DND-41 (cell line): ENCODE results near the gene OSBPL5.

ENCODE experiments used
- ATAC-seq: fragments of 200-7000 bp; cut with Tn5 transposase; 3 replicates; pipeline ENCODE4 v1.9.1; 2021; ENCODE audit warnings: low read depth; ENCODE audit not compliant: insufficient read depth
- DNase-seq: peaks from one replicate; pipeline ENCODE4 v3.0.0-alpha.2; 2020
- H2AFZ ChIP-seq: 2 replicates; pipeline ENCODE4 v1.6.0; 2012; ENCODE audit warnings: low read depth, low read length
- H3K27ac ChIP-seq: 2 replicates; pipeline ENCODE4 v1.5.1; 2012; ENCODE audit warnings: low read length, inconsistent platforms
- H3K27me3 ChIP-seq: fragments of 200-600 bp; sonication (generic); 2 replicates; pipeline ENCODE4 v1.6.0; 2012; ENCODE audit warnings: low read length, mild to moderate bottlenecking, inconsistent platforms; ENCODE audit not compliant: insufficient read depth, poor library complexity
- H3K36me3 ChIP-seq: 2 replicates; pipeline ENCODE4 v1.5.1; 2012; ENCODE audit warnings: low read length, inconsistent platforms; ENCODE audit not compliant: insufficient read depth
- H3K4me1 ChIP-seq: 2 replicates; pipeline ENCODE4 v1.5.1; 2012; ENCODE audit warnings: mild to moderate bottlenecking, low read length; ENCODE audit not compliant: insufficient read depth
- H3K4me2 ChIP-seq: 2 replicates; pipeline ENCODE4 v1.6.0; 2012; ENCODE audit warnings: mild to moderate bottlenecking, moderate library complexity, low read length, inconsistent platforms; ENCODE audit not compliant: insufficient read depth
- H3K4me3 ChIP-seq, 2 experiments: fragments of 200-600 bp in 1 of 2; shearing (Covaris generic) in 1 of 2; 2 replicates each; pipeline ENCODE4 v1.5.1; 2012 to 2016; ENCODE audit warnings: inconsistent platforms in 2 of 2, low read length in 2 of 2, mild to moderate bottlenecking in 2 of 2, low read depth in 1 of 2, moderate library complexity in 1 of 2
- H3K79me2 ChIP-seq: 2 replicates; pipeline ENCODE4 v1.6.0; 2012; ENCODE audit warnings: low read length, inconsistent platforms; ENCODE audit not compliant: insufficient read depth
- H3K9ac ChIP-seq: 2 replicates; pipeline ENCODE4 v1.6.0; 2012; ENCODE audit warnings: low read depth, mild to moderate bottlenecking, inconsistent platforms, low read length, moderate library complexity
- H3K9me3 ChIP-seq: 2 replicates; pipeline ENCODE4 v1.5.1; 2012; ENCODE audit warnings: low read length, moderate library complexity, mild to moderate bottlenecking, inconsistent platforms; ENCODE audit not compliant: insufficient read depth, severe bottlenecking
- H4K20me1 ChIP-seq: 2 replicates; pipeline ENCODE4 v1.6.0; 2012; ENCODE audit warnings: low read length; ENCODE audit not compliant: insufficient read depth
- EZH2 ChIP-seq: IDR thresholded peaks from 3 replicates; pipeline ENCODE4 v1.6.1; 2012; ENCODE audit warnings: borderline replicate concordance, low read depth, mild to moderate bottlenecking, moderate library complexity, low read length, inconsistent platforms; ENCODE audit not compliant: severe bottlenecking
- TF ChIP-seq, protein P1 (sequence below): IDR thresholded peaks from 2 replicates; pipeline ENCODE4 v1.5.1; 2012; ENCODE audit warnings: borderline replicate concordance, low read length, moderate library complexity, mild to moderate bottlenecking; ENCODE audit not compliant: poor library complexity, severe bottlenecking; ENCODE audit errors: extremely low read depth

The OSBPL5 gene

GRCh38 chr11:3086114-3086513, 79.0 kb downstream of the OSBPL5 start:
- Histone ChIP-seq H3K4me2 (no peak overlapping the region), H3K4me3 (no peak overlapping the region), H3K79me2 (no peaks in the 10 kb centered on the region), H3K4me1 (no peaks in the 10 kb centered on the region), H3K27ac (no peak overlapping the region), H3K9ac (no peak overlapping the region), H3K36me3 (peaks cover 29% of the 10 kb centered on the region), H2AFZ (no peak overlapping the region), H4K20me1 (peaks cover 9% of the 10 kb centered on the region; the same call in 1 of the 2 replicates), H3K27me3 (no peaks in the 10 kb centered on the region), H3K9me3 (no peaks in the 10 kb centered on the region)
- DNase-seq (no peak), ATAC-seq (peak; percentile 41)
- TF ChIP-seq, protein P1, sequence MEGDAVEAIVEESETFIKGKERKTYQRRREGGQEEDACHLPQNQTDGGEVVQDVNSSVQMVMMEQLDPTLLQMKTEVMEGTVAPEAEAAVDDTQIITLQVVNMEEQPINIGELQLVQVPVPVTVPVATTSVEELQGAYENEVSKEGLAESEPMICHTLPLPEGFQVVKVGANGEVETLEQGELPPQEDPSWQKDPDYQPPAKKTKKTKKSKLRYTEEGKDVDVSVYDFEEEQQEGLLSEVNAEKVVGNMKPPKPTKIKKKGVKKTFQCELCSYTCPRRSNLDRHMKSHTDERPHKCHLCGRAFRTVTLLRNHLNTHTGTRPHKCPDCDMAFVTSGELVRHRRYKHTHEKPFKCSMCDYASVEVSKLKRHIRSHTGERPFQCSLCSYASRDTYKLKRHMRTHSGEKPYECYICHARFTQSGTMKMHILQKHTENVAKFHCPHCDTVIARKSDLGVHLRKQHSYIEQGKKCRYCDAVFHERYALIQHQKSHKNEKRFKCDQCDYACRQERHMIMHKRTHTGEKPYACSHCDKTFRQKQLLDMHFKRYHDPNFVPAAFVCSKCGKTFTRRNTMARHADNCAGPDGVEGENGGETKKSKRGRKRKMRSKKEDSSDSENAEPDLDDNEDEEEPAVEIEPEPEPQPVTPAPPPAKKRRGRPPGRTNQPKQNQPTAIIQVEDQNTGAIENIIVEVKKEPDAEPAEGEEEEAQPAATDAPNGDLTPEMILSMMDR = no peak
- no peak for TF ChIP-seq EZH2

DNA sequence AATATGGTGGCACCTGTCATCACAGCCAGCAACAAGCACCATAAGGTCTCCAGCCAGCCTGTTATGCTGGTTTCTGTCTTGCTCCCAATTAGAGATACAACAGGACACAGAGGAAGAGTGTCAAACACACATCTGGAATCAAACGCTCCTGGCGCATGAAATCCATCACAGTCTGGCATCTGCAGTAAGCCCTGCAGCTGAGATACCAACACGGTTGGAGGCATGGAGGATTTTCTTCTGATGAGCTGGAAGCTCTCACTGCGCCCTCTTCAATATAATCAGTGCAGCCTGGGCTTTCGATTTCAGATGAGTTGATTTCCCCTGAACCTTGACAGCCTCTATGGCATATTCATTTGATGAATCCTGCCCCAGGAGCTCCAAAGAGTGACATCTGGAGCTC, 80.1 kb downstream of the OSBPL5 start:
- DNase-seq = no peak

GRCh38 chr11:3083321-3083720, 81.8 kb downstream of the OSBPL5 start:
- Histone ChIP-seq H2AFZ (no peak overlapping the region), H4K20me1 (peaks cover 3% of the 10 kb centered on the region; the same call in 1 of the 2 replicates), H3K27ac (no peak overlapping the region), H3K27me3 (no peaks in the 10 kb centered on the region), H3K9ac (no peak overlapping the region), H3K4me2 (no peak overlapping the region), H3K36me3 (peaks cover 3% of the 10 kb centered on the region), H3K79me2 (no peaks in the 10 kb centered on the region), H3K4me3 (no peak overlapping the region), H3K9me3 (no peaks in the 10 kb centered on the region), H3K4me1 (no peaks in the 10 kb centered on the region)
- TF ChIP-seq, protein P1 = no peak
- TF ChIP-seq EZH2 = no peak
- no peak for ATAC-seq
- no peak for DNase-seq

More for the DNA sequence above, 80.1 kb downstream of the OSBPL5 start:
- no peak overlapping the region for H2AFZ ChIP-seq
- peaks cover 5% of the 10 kb centered on the region; the same call in 1 of the 2 replicates for H4K20me1 ChIP-seq
- H3K4me2 ChIP-seq = no peak overlapping the region
- no peaks in the 10 kb centered on the region for H3K79me2 ChIP-seq
- no peaks in the 10 kb centered on the region for H3K27me3 ChIP-seq
- no peak overlapping the region for H3K27ac ChIP-seq
- H3K4me1 ChIP-seq = no peaks in the 10 kb centered on the region
- H3K9me3 ChIP-seq = no peaks in the 10 kb centered on the region
- H3K36me3 ChIP-seq = peaks cover 19% of the 10 kb centered on the region
- no peak overlapping the region for H3K9ac ChIP-seq
- TF ChIP-seq, protein P1 = no peak
- TF ChIP-seq EZH2 = no peak
- no peak overlapping the region for H3K4me3 ChIP-seq
- ATAC-seq = 0 out of 3 replicates have a peak, but pooled peaks have one; percentile 1

- Histone ChIP-seq H3K27ac (no peak overlapping the region), H3K9me3 (no peaks in the 10 kb centered on the region), H3K4me3 (no peak overlapping the region), H4K20me1 (no peaks in the 10 kb centered on the region), H2AFZ (no peak overlapping the region), H3K4me2 (no peak overlapping the region), H3K9ac (no peak overlapping the region), H3K4me1 (no peaks in the 10 kb centered on the region), H3K79me2 (no peaks in the 10 kb centered on the region), H3K36me3 (no peaks in the 10 kb centered on the region), H3K27me3 (no peaks in the 10 kb centered on the region)
- TF ChIP-seq, protein P1 = no peak
- no peak for TF ChIP-seq EZH2
- no peak for ATAC-seq
- no peak for DNase-seq
These were observed 83.7 kb downstream of the OSBPL5 start for GRCh38 chr11:3081386-3081751.
